HG03025 (cell line): ENCODE data around the gene UBE2M.

Source experiments
- ATAC-seq: cut with Tn5 transposase; IDR thresholded peaks from one replicate; pipeline ENCODE4 v1.9.1; 2021; ENCODE audit warnings: mild to moderate bottlenecking, moderate library complexity; ENCODE audit not compliant: unreplicated experiment, low FRiP score

The UBE2M gene

DNA sequence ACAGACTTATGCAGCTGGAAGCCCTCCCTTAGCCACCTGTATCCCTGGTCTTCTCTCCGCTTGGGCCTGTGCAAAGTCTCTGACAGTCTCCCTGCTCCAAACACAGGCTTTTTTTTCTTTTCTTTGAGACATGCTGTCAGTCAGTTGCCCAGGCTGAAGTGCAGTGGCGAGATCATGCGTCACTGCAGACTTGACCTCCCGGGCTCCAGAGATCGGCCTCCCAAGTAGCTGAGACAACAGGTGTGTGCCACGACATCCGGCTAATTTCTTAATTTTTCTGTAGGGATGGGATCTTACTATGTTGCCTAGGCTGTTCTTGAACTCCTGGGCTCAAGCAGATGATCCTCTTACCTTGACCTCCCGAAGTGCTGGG is 13.2 kb upstream of the UBE2M start:
- no peak for ATAC-seq

DNA sequence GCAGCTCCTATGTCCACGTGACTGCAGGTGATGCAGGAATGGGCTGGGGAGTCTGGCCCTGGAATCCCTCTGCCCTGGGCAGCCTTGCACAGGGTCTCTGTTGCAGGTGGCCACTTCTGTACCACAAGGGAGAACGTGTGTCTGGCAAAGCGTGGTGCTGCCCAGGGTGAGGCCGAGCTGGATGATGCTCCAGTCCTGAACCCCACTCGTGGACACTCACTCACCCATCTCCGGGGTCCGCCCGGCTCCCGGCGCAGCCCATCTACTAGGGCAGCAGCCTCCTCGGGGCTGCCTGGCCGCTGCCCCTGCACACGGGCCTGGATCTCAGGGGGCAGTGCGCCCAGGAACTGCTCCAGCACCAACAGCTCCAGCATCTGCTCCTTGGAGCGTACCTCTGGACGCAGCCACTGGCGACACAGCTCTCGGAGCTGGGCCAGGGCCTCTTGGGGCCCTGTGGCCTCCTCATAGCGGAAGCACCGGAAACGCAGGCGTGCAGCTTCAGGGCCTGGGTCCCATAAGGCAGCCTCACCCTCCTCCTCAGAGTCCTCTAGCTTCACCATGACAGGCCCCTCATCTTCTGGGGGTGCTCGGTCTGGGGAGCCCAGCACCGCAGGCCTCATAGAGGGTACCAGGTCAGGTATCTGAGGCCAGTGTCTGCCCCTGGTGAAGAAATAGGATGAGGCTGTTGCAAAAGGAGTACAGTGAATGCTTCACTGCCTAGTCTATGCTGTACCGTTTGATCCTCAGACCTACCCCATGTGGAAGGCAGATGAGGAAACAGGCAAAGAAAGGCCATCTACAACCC is 12.6 kb upstream of the UBE2M start:
- no peak for ATAC-seq

DNA sequence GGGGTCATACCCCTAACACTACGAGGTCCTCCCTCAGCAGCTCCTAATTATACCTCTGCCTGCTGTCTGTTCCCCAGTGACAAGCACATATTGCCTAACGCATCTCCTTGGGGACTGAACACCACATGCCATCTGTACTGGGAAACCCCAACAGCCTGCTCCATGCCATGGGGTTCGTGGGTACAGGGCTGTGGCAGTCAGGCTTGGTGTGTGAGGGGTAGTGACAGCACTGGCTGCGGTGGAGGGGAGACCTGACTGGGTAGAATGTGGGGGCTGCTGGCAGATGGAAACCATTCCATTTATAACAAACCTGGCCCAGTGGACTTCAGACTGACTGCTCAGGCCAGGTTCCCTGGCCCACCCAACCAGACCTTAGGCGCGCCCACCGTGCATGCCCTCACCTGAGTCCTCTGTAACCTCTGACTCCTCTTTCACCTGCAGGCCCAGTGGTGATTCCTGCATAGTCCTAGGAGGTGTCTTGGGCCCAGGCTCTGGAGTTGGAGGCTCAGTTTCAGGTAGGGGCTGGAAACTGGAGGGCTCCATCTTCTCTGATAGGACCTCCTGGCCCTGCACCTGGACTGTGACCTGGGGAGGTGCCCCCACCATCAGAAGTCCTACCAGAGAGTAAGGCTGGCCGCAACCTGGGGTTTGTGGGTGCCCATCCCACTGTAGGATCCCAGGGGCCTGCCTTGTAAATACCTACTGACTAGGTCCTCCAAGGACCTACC is 11.7 kb upstream of the UBE2M start:
- ATAC-seq = no peak

DNA sequence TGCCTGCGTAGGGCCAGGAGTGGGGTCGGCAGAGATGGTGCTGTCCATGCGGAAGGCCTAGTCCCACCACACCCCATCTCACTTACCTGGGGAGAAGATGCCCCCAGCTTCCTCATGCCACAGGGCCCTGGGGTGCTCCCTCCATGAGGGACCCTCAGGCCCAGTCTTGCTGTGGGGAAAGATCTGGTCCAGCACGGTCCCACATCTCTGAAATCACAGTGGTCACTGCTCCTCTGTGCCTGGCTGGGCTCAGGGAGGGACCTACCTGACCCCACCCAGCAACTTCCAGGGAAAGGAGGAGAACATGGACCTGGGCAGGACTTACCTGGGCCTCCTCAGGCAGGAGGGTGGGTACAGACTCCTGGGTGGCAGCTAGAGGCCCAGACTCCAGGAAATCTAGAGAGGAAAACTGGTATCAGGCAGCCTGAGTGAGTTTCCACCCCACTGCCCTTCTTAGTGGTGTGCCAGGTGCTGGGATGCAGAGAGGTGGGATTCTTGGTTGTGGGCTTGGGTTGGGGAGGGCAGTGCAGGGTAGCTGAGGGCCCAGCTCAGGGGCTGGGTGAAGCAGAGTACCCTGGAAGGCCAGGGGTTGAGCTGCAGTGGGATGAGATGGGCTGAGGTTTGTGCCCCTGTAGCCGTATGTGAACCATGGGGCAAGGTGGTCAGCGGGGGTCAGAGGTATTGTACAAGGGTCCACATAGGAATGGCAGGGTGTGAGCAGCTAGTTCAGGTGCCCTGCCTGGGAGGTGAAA is 11.0 kb upstream of the UBE2M start:
- no peak for ATAC-seq

DNA sequence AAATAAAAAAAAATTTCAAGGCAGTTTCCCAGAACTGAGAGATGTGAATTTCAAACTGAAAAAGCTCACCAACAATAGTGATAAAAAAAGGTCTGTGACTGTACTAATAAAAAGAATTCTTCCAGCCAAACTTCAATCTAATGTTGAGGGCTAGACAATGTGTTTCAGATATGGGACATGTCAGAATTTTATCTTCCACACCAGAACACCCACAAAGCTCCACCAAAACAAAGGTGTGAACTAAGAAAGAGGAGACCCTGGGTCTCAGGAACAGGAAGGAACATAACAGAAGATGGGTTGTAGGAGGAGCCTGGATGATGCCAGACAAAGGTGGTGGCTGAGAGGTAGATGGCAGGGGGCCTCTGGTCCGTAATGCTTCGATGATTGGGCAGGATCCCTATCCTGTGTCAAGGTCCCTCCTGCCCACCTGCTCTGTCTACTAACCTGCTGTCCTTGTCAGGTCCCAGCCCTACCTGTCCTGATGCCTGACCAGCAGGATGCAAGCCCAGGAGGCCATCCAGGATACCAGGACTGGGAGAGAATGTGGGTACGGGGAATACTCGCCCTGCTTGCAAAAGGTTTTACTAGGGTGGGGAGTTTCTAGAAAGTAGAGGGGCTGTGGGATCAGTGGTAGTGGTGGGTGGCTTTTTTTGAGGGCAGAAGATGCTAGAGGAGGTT is 10.2 kb upstream of the UBE2M start:
- ATAC-seq = no peak

DNA sequence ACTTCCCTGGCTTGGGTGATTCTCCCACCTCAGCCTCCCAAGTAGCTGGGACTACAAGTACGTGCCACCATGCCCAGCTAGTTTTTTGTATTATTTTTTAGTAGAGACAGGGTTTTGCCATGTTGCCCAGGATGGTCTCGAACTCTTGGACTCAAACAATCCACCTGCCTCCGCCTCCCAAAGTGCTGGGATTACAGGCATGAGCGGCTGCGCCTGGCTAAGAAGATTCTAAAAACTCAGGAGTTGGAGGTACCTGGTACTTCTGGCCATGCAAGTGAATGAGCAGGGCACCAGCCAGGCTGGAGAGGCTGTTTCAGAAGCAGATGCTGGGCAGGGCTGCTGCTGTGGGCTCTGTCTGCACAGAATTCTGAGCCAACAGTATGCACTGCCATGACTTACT is 8.6 kb upstream of the UBE2M start:
- ATAC-seq = no peak

DNA sequence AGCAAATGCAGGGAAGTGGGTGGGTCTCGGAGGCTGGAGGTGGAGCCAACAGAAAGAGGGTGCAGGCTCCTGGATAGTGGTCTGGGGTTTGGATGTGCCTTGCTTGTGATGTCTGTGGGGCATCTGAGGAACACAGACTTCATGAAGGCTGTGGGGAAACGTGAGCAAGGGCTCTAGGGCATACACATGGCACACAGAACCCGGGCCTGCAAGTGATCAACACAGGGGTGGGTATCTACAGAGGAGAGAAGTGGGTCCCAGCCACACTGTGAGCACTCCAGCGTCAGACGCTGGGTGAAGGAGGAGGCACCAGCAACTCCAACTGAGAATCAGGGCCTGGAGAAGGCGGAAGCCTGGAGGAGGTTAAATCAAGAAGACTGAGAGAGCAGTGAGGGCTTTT is 5.4 kb upstream of the UBE2M start:
- ATAC-seq = no peak

DNA sequence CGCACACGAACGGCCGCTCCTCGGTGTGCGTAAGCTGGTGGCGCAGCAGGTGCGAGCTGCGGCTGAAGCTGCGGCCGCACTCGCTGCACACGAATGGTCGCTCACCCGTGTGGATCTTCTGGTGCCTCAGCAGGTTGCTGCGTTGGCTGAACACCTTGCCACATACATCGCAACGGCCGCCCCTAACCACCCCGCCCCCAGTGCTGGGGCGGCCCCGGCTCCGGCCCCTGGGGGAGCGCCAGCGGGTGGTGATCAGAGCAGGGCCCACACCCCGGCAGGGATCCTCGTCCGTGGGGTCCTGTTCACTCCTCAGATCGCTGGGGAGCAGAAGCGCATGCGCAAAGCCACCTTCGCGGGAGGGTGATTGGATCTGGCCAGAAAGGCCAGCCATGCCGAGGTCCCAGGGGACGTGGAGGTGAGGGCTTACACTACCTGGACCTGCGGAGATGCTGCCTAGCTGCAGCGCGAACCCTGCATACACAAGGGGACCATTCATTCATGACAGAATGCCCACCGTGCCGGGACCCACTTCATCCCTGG is 4.7 kb upstream of the UBE2M start:
- ATAC-seq = no peak

DNA sequence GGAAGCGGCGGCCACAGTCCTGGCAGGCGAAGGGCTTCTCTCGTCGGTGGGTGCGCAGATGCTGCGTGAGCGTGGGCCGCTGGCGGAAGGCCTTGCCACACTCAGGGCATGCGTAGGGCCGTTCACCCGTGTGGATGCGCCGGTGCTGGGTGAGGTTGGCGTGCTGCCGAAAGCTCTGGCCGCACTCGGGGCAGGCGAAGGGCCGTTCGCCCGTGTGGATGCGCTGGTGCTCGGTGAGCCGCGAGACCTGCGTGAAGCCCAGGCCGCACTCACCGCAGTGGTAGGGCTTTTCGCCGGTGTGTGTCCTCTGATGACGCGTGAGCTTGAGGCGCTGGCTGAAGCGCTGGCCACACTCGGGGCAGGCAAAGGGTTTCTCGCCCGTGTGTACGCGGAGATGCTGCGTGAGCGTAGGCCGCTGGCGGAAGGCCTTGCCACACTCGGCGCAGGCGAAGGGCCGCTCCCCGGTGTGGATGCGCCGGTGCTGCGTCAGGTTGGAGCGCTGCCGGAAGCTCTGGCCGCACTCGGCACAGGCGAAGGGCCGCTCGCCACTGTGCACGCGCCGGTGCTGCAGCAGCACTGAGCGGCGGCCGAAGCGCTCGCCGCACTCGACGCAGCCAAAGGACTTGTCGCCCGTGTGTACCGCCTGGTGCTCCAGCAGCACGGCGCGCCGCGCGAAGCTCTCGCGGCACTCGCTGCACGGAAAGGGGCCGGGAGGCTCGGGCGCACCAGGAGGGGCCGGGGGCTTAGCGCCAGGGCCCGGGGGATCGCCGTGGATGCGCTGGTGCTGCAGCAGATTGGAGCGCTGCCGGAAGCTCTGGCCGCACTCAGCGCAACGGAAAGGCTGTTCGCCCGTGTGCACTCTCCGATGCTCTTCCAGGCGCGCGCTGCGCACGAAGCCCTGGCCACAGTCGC is 4.0 kb upstream of the UBE2M start:
- no peak for ATAC-seq

DNA sequence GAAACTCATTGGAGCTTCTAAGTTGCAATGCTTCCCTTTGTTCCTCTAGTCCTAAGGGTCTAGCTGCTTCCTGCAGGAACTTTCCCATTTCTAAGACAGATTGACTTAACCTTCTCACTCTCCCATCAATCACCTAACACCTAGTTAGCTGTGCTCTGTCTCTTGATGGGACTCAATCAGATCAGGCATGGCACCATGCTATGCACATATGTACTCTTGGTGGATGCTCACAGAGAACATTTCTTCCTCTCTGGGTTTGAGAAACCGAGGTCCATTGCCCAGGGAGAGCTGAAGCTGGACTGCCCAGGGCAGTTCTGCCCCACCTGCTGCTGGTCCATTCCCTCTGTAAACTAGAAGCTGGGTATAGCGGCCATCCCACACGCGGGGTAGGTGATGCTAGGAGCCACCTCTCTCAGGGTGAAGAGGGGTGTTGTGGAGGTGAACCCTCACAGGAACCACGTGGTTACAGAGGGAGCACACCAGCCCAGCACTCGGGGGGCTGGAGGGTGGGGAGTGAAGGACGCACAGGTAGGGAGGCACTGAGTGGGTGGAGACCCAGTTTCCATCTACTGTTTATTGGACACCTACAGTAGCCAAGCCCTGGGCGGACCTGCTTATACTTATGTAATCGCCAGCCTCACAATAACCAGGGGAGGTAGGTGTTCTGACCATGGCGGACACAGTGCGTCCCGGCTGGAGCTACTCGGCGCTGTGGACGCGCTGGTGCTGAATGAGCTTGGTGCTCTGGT is 3.1 kb upstream of the UBE2M start:
- no peak for ATAC-seq

DNA sequence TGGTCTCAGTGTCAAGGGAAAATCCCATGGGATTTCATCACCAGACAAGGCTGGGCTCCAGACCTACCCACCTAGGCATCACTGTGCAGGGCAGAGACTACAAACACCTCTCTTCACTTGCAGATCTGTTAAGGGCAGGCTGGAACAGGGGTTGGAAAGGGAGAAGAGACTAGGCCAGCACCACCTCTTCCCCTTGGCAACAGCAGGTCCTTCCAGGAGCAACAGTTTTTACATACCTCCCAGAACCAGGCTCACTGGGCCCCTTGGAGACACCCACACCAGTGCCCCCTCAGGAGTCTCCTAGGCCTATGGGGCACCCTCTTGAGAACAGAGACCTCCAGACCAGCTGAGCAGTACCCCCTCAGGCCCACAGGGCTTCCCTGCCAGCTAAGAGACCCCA is 2.5 kb upstream of the UBE2M start:
- ATAC-seq = no peak

DNA sequence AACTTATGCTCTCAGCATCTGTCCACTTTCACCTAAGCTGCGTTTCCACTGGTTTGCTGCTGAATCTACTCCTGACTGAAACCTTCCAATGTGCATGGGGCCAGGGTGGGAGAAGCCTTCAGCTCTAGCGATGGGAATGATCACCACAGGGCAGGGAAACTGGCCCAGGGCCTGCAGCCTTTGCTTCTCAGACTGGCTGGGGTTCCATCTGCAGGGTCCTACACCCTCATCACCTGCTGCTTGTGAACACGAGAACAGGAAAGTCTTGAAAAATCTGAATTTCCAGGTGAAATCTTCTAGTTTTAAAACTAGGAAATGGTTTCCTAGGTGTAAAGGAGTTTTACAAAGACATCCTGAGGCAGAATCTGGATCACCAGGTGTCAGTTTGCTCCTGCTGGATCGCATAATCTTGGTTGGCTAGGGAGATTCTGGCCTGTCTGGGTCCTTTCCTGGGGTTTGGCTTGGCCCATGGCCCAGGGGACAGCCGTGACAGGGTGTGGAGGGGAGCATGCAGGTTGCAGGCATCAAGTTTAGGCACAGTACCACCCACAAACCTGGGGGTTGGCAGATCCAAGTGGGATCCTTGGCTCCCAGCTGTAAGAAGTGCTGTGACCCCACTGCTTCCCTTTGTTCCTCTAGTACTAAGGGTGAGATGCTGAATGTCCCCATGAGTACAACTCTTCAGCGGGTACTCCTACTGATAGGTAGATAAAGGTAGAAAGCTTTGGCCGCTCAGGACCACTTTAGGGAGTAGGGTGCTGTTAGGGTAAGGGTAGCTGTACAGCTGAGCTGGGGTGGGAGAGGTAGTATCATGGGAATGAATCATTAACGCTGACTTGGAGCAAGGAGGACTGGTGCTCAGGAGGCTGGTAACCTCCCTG is 1.8 kb upstream of the UBE2M start:
- ATAC-seq = no peak

DNA sequence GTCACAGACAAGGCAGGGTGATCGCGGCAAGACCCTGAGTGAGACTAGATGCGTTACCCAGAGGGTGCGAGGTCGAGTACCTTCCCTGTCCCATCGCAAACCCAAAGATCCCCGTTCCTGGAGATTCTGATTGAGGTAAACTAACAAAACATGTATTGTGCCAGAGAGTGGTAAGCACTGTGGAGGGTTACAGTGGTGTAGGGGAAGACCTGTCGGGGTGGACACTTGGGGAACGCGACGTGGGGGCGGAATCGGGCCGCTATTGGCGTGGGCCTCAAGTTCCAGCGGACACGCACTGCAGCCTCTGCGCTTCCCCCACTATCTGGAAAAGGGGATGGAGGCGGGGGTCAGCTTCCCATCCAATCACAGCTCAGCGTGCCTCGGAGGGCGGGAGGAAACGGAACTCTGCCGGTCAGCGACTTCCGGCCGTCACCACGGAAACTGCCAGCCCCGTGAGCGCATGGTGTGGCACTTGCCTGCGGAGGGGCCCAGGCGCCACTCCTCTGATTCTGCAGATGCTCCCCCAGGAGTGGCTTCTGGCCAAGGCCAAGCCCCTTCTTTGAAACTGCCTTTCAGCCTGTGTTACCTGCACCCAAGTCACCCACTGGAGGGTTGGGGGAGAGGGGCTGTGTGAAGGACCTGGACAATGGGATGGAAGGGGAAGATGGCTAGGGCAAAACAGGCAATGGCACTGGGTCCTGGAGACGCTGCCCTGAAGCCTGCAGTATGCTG is 1.0 kb upstream of the UBE2M start:
- ATAC-seq = no peak

DNA sequence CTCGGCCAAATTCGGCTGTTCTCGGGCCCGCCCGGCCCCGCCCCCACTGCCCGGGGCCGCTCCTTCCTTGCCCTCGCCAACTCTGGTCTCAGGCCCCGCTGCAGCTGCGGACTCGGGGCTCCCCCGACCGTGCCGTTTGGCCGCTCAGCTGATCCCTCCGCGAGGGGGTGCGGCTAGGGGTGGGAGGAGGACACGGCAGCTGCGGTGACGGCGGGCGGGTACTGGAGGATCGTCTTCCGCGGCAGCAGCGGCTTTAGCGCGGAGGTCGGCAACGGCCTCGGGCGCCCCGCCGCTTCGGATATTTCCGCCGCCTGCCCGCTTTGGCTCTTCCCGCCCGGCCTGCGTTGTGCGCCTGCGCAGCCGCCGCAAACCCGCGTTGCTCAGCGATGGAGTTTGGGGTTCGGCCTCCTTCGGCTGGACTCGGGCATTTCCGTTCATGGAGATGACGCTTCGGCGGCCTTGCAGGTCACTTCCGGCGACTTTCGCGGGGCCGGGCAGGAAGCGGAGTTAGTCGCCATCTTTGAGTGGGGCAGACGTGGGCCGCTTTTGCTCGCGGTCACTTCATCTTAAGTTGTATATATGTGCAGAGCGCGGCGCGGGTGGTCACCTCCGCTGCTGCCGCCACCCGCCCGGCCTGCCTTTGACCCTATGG is 338 bp upstream of the UBE2M start:
- peak; percentile 52 for ATAC-seq

DNA sequence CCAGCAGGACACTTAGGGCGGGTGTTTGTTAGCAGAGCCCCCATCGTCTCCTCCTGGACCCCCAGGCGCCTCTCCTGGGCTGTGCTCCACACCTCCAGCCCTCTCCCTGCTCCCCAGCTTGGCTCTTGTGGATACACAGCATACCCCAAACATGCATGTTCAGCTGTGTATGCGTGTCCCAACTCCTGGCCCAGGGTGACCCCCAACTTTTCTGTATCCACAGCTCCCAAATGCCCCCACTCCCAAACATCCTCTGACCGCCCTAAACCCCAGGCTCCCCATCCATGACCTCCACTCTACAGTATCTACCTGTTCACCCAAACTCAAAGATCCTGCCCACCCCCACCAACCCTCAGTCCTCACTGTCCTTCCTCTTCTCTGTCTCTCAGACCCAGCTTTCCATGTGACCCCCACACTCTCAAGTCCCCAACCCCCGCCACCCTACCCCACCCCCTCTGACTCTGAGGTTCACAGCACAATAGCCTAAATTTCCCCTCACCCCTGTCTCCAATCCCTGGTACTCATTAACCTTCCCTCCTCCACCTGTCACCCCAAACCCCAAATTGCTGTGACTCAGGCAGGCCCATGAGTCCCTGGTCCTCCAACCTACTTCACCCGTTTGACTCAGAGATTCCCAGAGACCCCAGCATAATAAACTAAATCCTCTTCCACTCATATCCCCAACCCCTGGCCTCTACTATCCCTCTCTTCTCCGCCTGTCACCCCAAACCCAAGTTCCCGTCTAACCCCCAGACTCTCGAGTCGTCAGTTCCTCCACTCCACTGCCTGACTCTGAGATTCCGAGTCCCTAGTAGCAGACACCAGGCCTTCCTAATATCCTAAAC is 968 bp downstream of the UBE2M start:
- no peak for ATAC-seq

DNA sequence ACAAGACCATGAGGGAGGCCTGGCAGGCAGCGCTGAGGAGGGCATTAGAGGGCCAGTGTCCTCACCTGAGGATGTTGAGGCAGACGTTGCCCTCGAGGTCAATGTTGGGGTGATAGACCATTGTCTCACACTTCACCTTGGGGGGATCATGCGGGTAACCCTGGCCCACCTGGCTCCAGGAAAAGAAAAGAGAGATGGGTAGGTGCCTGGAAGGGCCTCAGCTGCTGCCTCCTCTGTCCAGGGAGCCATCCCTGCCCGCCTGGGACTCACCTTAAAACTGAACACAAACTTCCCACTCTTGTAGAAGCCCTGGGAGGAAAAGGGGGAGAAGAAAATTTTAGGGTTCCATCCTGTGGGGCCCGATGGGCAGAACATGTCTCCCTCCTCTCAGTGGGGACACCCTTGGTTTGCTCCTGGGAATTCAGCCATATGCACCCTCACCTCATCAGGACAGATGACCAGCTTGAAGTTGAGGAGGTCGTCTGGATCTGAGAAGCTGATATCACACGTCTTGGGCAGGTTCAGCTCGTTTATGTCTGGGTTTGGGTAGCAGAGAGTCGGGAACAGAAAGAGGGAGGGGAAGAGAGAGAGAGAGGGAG is 1.7 kb downstream of the UBE2M start:
- no peak for ATAC-seq
